HepG2 (cell line): ENCODE measurements around the gene TH. TPM values are rescaled to one million over a fixed set of nuclear protein-coding genes. Genes with fewer than 3 reads are reported as not detected.
A peak's percentile ranks its signal among the peaks of the same experiment; 100 is the strongest.

Experiments used
- DMAP1 ChIP-seq: IDR thresholded peaks from 2 replicates; pipeline ENCODE4 v1.6.1; 2016
- FOXA1 ChIP-seq, 2 experiments: fragments of 450-650 bp in 1 of 2; sonication (generic) in 1 of 2; formaldehyde crosslinking in 1 of 2; IDR thresholded peaks; 2 replicates each; pipeline versions ENCODE4 v1.4.0 to v1.6.1; 2016 to 2020; ENCODE audit warnings: missing genetic modification reagents in 1 of 2
- IRF2 ChIP-seq: IDR thresholded peaks from 2 replicates; pipeline ENCODE4 v1.6.1; 2018; ENCODE audit warnings: missing genetic modification reagents, missing compliant biosample characterization
- KMT2B ChIP-seq: IDR thresholded peaks from 2 replicates; pipeline ENCODE4 v1.6.1; 2016; ENCODE audit warnings: missing genetic modification reagents, missing compliant biosample characterization
- MED8 ChIP-seq: sonication (generic); formaldehyde crosslinking; IDR thresholded peaks from 2 replicates; pipeline ENCODE4 v1.8.1; 2023; ENCODE audit warnings: mild to moderate bottlenecking, missing genetic modification reagents; ENCODE audit not compliant: insufficient replicate concordance
- ZNF251 ChIP-seq: sonication (generic); formaldehyde crosslinking; IDR thresholded peaks from 2 replicates; pipeline ENCODE4 v1.9.0; 2021; ENCODE audit warnings: mild to moderate bottlenecking, missing genetic modification reagents
- ZNF512 ChIP-seq: sonication (generic); formaldehyde crosslinking; IDR thresholded peaks from 2 replicates; pipeline ENCODE4 v1.4.0; 2020; ENCODE audit warnings: mild to moderate bottlenecking, missing genetic modification reagents
- polyA plus RNA-seq, 8 experiments: library from polyadenylated mRNA; depleted of rRNA in 3 of 8; stranded (reverse) in 7 of 8; unstranded in 1 of 8; fragments of >200 nt; fragmentation: Illumina TruSeq in 4 of 8; extraction: Trizol in 4 of 8; gene quantifications; 2 replicates each; pipeline versions ENCODE4 v1.2.1 to v1.2.3, GENCODE V29; 2011 to 2016; ENCODE audit warnings: low read depth in 4 of 8, missing spikeins in 1 of 8, mixed read lengths in 1 of 8; ENCODE audit not compliant: insufficient read depth in 1 of 8
- total RNA-seq, 5 experiments: library from RNA; depleted of rRNA; stranded (reverse); fragments of >200 nt; fragmentation: Illumina TruSeq; extraction: Trizol; gene quantifications; 2 replicates each; pipeline ENCODE4 v1.2.3, GENCODE V29; 2016; ENCODE audit warnings: low read depth in 1 of 5
- TF ChIP-seq, protein P1 (sequence below): sonication (generic); formaldehyde crosslinking; IDR thresholded peaks from 2 replicates; pipeline ENCODE4 v1.5.0; 2020; ENCODE audit warnings: mild to moderate bottlenecking, missing genetic modification reagents

Gene TH
- total and polyA plus RNA-seq, 2 of the 13 experiments (the other 11 are each of a cell fraction or from before 2014, with no cell fraction given): 0.36 TPM; not detected in 1

DNA sequence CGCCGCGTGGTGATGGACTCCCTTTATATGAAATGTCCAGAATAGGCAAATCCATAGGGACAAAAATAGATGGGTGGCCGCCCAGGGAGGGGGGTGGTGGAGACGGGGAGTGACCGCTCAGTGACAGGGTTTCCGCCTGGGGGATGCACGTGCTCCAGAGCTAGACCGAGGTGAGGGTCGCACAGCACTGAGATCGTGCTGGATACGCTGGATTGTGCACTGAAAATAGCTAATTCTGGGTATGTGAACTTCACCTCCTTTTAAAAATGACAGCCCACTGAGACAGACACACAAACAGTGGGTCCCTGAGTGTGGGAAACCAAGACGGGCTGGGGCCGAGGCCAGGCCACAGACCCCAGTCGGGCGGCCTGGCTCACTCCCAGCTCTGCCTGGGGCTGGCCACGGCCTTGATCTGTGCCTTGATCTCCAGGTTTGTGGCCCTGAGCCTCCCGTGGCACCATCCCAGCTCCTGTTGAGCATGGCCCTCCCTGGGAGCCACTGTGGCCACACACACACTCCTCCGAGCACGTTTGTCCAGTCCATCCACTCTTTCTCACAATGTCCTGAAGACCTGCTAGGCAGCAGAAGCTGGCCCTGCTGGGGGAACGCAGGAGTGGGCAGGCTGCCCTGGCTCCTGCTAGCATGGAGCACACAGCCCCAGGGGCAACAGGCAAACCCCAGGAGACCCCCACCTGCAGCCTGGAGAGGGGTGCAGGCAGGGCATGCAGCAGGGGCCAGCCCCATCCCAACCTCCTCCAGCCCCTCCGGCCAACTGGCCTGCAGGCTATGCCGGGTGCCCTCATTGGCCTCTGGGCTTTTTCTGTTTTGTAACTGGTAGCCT lies 41.0 kb upstream of the TH start (continued):
- no peak for TF ChIP-seq KMT2B (CRISPR knock-in tag)
- TF ChIP-seq MED8: peak; percentile 42
- no peak for TF ChIP-seq FOXA1 (IDR thresholded peaks at IDR 0.05)
- TF ChIP-seq FOXA1 (CRISPR knock-in tag; IDR thresholded peaks at IDR 0.05): peak; percentile 18
- 0 out of 2 replicates have a peak, but pooled peaks have one; percentile 52 for TF ChIP-seq IRF2 (CRISPR knock-in tag)
- peak; percentile 41; the same call in 1 of the 2 replicates for TF ChIP-seq DMAP1 (CRISPR knock-in tag)
- TF ChIP-seq, protein P1, sequence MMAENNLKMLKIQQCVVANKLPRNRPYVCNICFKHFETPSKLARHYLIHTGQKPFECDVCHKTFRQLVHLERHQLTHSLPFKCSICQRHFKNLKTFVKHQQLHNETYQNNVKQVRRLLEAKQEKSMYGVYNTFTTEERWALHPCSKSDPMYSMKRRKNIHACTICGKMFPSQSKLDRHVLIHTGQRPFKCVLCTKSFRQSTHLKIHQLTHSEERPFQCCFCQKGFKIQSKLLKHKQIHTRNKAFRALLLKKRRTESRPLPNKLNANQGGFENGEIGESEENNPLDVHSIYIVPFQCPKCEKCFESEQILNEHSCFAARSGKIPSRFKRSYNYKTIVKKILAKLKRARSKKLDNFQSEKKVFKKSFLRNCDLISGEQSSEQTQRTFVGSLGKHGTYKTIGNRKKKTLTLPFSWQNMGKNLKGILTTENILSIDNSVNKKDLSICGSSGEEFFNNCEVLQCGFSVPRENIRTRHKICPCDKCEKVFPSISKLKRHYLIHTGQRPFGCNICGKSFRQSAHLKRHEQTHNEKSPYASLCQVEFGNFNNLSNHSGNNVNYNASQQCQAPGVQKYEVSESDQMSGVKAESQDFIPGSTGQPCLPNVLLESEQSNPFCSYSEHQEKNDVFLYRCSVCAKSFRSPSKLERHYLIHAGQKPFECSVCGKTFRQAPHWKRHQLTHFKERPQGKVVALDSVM (CRISPR knock-in tag): peak; percentile 52
- TF ChIP-seq ZNF251 (CRISPR knock-in tag): no peak
- no peak for TF ChIP-seq ZNF512 (CRISPR knock-in tag)
